GM18526 (cell line): ENCODE measurements around the gene TDRD6.

Source experiments
- POLR2A ChIP-seq: IDR thresholded peaks from 3 replicates; pipeline ENCODE4 v1.6.1; 2011; ENCODE audit not compliant: insufficient read length; ENCODE audit errors: extremely low read depth

The TDRD6 gene

GRCh38 chr6:46715141-46715540 lies 27.5 kb downstream of the TDRD6 start:
- TF ChIP-seq POLR2A, result no peak

GRCh38 chr6:46719099-46719498 lies 31.4 kb downstream of the TDRD6 start:
- TF ChIP-seq POLR2A, result no peak

- TF ChIP-seq POLR2A, result no peak
These were observed 32.7 kb downstream of the TDRD6 start for GRCh38 chr6:46720401-46720800.

GRCh38 chr6:46729787-46730326 lies 42.2 kb downstream of the TDRD6 start:
- TF ChIP-seq POLR2A, result no peak

- no peak for TF ChIP-seq POLR2A
These were observed 43.3 kb downstream of the TDRD6 start for GRCh38 chr6:46730921-46731461.

GRCh38 chr6:46733341-46733801 lies 45.7 kb downstream of the TDRD6 start:
- TF ChIP-seq POLR2A, result no peak

- TF ChIP-seq POLR2A, result no peak
These were observed 47.4 kb downstream of the TDRD6 start, which contains the start of gene PLA2G7 for GRCh38 chr6:46734867-46735719. Gene PLA2G7, minus strand, starts transcription at chr6:46735375. Its CDS starts 12,484 bp downstream, at chr6:46722891.

- TF ChIP-seq POLR2A, result no peak
These were observed 48.0 kb downstream of the TDRD6 start for GRCh38 chr6:46735720-46736031.

GRCh38 chr6:46736906-46737305 lies 49.2 kb downstream of the TDRD6 start:
- no peak for TF ChIP-seq POLR2A

GRCh38 chr6:46741482-46741881 lies 53.8 kb downstream of the TDRD6 start:
- no peak for TF ChIP-seq POLR2A

GRCh38 chr6:46741910-46742309 lies 54.2 kb downstream of the TDRD6 start:
- no peak for TF ChIP-seq POLR2A

- no peak for TF ChIP-seq POLR2A
These were observed 55.9 kb downstream of the TDRD6 start for GRCh38 chr6:46743425-46744158.

- TF ChIP-seq POLR2A, result no peak
These were observed 58.3 kb downstream of the TDRD6 start for GRCh38 chr6:46745973-46746372.

GRCh38 chr6:46746696-46747095 lies 59.0 kb downstream of the TDRD6 start, which contains the start of gene ANKRD66:
Gene ANKRD66, plus strand, starts transcription at chr6:46746933. Its CDS starts 5,016 bp downstream, at chr6:46751949.
- no peak for TF ChIP-seq POLR2A

GRCh38 chr6:46748940-46749503 lies 61.3 kb downstream of the TDRD6 start:
- no peak for TF ChIP-seq POLR2A
